ENCODE measurements around the gene PDGFRB. TPM values are rescaled to one million over a fixed set of nuclear protein-coding genes. Genes with fewer than 3 reads are reported as not detected.

The PDGFRB gene
- total and polyA plus RNA-seq, 7 donors = 14.6 to 56.0 (median 34.0) TPM

DNA sequence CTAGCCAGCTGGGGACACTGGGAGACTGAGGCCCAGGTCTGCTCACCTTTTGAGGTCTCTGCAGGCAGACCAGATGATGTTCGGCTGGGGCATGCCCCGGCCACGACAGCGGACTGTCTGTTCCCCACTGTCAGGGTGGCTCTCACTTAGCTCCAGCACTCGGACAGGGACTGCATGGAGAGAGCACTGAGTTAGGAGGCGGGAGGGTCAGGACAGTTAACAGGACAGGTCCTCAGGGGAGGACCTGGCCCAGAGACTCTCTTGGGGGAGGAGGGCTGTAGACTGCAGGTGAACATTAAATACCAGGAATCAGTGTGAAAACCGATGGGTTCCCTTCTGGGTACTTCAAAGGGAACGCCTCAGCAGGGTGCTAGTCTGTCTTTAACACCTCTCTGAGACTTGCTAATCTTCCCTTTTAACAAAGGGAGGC is 25.1 kb downstream of the PDGFRB start:
- H3K4me3 ChIP-seq = no peak overlapping the region
- peaks cover 0 to 11% of the 10 kb centered on the region in 2 donors for H3K36me3 ChIP-seq (ENCODE audit: insufficient read depth in 1 of 2, low read depth in 1 of 2)
- no peak overlapping the region for H3K27ac ChIP-seq
- no peak for DNase-seq
- no peaks in the 10 kb centered on the region for H3K27me3 ChIP-seq (ENCODE audit: insufficient read depth in 3 of 3, low read length in 2 of 3)
- H3K9me3 ChIP-seq = no peaks in the 10 kb centered on the region
- TF ChIP-seq, protein P1, sequence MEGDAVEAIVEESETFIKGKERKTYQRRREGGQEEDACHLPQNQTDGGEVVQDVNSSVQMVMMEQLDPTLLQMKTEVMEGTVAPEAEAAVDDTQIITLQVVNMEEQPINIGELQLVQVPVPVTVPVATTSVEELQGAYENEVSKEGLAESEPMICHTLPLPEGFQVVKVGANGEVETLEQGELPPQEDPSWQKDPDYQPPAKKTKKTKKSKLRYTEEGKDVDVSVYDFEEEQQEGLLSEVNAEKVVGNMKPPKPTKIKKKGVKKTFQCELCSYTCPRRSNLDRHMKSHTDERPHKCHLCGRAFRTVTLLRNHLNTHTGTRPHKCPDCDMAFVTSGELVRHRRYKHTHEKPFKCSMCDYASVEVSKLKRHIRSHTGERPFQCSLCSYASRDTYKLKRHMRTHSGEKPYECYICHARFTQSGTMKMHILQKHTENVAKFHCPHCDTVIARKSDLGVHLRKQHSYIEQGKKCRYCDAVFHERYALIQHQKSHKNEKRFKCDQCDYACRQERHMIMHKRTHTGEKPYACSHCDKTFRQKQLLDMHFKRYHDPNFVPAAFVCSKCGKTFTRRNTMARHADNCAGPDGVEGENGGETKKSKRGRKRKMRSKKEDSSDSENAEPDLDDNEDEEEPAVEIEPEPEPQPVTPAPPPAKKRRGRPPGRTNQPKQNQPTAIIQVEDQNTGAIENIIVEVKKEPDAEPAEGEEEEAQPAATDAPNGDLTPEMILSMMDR (IDR thresholded peaks at IDR 0.05) = no peak
- ATAC-seq = no peak
- 82 to 85% (median 83%) methylated on average over 8 of the region's 8 CpGs for WGBS, 3 donors
- no peaks in the 10 kb centered on the region for H3K4me1 ChIP-seq
- intact Hi-C loops (cut with DNase I) = loop anchor here in 1 of 2 donors (2.0 kb wide), 1 partner anchor 306 kb away; no protein-coding TSS in a partner anchor

DNA sequence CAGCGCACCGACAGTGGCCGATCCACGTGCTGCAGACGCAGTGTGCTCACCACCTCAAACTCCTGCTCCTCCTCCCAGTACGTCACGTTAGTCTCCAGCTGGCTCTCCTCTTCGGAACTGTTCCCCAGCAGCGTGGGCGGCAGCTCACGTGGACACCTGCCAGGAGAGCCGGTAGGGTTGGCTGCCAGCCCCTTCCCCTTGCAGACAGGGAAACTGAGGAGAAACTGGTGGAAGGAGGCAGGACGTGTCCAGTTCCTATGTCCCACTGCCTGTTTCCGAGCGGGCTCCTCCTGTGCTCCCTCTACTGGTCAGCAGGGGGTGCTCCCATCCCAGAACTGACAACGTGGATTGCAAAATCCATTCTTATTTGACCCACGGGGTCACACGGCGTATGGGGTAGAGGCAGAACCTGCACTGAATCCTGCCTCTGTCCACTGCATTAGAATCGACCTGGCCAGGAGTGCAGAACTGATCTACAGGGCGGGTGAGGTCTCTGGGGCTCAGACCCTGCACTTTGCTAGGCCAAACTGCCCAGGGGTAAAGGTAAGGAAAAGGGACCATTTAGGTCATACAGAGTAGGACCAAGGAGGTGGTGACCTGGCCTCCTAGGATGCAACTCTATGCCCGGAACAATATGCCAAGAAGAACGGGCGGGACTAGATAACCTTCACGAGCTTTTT is 25.7 kb downstream of the PDGFRB start:
- ATAC-seq = peak; percentile 85 to 92 (median 89)
- peak; percentile 76 to 86 for DNase-seq
- H3K9me3 ChIP-seq = no peaks in the 10 kb centered on the region
- H3K4me1 ChIP-seq = no peaks in the 10 kb centered on the region
- TF ChIP-seq, protein P1 (IDR thresholded peaks at IDR 0.05) = peak; percentile 91
- WGBS, 3 donors = 21 to 34% (median 25%) methylated on average over 25 of the region's 25 CpGs
- peaks cover 0 to 9% of the 10 kb centered on the region in 2 donors for H3K36me3 ChIP-seq (ENCODE audit: insufficient read depth in 1 of 2, low read depth in 1 of 2)
- intact Hi-C loops (cut with DNase I) = loop anchor here in 1 of 2 donors (2.0 kb wide), 1 partner anchor 307 kb away; no protein-coding TSS in a partner anchor
- no peaks in the 10 kb centered on the region for H3K27me3 ChIP-seq (ENCODE audit: insufficient read depth in 3 of 3, low read length in 2 of 3)
- H3K4me3 ChIP-seq = peak overlapping the region; percentile 39
- H3K27ac ChIP-seq = no peak overlapping the region

DNA sequence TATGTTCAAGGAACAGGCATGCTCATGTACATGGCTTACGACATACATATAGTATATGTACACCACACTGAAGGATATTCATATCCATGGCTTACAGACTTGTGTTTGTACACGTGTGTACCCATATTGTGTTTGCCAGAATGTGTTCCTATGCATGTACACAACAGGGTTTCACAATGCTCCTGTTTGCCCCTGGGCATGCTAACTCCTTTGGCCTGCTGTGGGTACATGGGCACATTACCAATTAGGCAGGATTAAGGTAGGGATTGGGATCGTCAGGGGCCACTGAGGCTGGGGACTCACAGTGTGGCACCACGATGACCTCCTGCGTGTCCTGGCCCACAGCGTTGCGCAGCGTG is 26.2 kb downstream of the PDGFRB start:
- WGBS, 3 donors = 56 to 79% (median 63%) methylated on average over 8 of the region's 8 CpGs
- H3K4me3 ChIP-seq = peak overlapping the region; percentile 39
- no peak overlapping the region for H3K27ac ChIP-seq
- H3K36me3 ChIP-seq (ENCODE audit: insufficient read depth in 1 of 2, low read depth in 1 of 2) = peaks cover 0 to 7% of the 10 kb centered on the region in 2 donors
- H3K27me3 ChIP-seq (ENCODE audit: insufficient read depth in 3 of 3, low read length in 2 of 3) = no peaks in the 10 kb centered on the region
- TF ChIP-seq, protein P1 (IDR thresholded peaks at IDR 0.05) = no peak
- intact Hi-C loops (cut with DNase I) = no loop called here
- no peaks in the 10 kb centered on the region for H3K9me3 ChIP-seq
- H3K4me1 ChIP-seq = no peaks in the 10 kb centered on the region
- ATAC-seq (no peak), DNase-seq (no peak)

DNA sequence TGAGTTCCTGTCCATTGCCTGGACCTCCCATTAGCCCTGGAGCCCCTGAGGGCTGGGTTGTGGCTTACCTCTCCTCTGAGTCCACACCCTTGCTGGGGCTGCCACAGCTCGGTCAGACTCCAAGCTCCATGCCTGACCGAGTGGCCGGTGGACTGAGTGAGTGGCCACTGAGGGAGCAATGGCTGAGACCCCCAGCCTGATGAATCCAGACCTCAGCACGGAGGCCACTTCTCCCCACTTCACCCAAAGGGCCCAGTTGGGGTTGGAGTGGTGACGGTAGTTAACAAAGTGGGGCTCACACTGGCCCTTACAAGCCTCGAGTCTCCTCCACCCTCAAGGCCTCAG is 28.8 kb downstream of the PDGFRB start:
- no peak overlapping the region for H3K4me3 ChIP-seq
- no peaks in the 10 kb centered on the region for H3K9me3 ChIP-seq
- no peak for ATAC-seq
- no peak for DNase-seq
- 75 to 92% (median 76%) methylated on average over 6 of the region's 6 CpGs for WGBS, 3 donors
- TF ChIP-seq, protein P1 (IDR thresholded peaks at IDR 0.05) = no peak
- H3K36me3 ChIP-seq (ENCODE audit: insufficient read depth in 1 of 2, low read depth in 1 of 2) = peaks cover 0 to 21% of the 10 kb centered on the region in 2 donors
- H3K27me3 ChIP-seq (ENCODE audit: insufficient read depth in 3 of 3, low read length in 2 of 3) = no peaks in the 10 kb centered on the region
- H3K4me1 ChIP-seq = no peaks in the 10 kb centered on the region
- intact Hi-C loops (cut with DNase I) = no loop called here
- H3K27ac ChIP-seq = no peak overlapping the region
